Thyroid gland (tissue), 4 donors: ENCODE data around the gene CEP131. TPM values are rescaled to one million over a fixed set of nuclear protein-coding genes. Genes with fewer than 3 reads are reported as not detected.

Source experiments
- DNase-seq, 2 donors: peaks; one replicate each; pipeline ENCODE4 v3.0.0-alpha.2; 2019
- H3K27ac ChIP-seq, 3 donors: fragments of 200-600 bp; sonication (generic); 1 replicate in 2 of 3; 2 replicates in 1 of 3; pipeline ENCODE4 v1.5.1; 2016 to 2019; ENCODE audit warnings: mild to moderate bottlenecking in 1 of 3, moderate library complexity in 1 of 3
- H3K27me3 ChIP-seq: fragments of 200-600 bp; sonication (generic); one replicate; pipeline ENCODE4 v1.5.1; 2019
- H3K36me3 ChIP-seq, 2 donors: fragments of 200-600 bp; sonication (generic); one replicate each; pipeline ENCODE4 v1.5.1; 2016 to 2019
- H3K4me1 ChIP-seq, 2 donors: fragments of 200-600 bp; sonication (generic); one replicate each; pipeline ENCODE4 v1.5.1; 2017 to 2019
- H3K4me3 ChIP-seq, 3 donors: fragments of 200-600 bp; sonication (generic); replicated peaks in 1 of 3; 1 replicate in 2 of 3; 2 replicates in 1 of 3; pipeline ENCODE4 v1.5.1; 2016; ENCODE audit warnings: mild to moderate bottlenecking in 1 of 3
- H3K9me3 ChIP-seq: fragments of 200-600 bp; sonication (generic); one replicate; pipeline ENCODE4 v1.5.1; 2017
- CTCF ChIP-seq, 6 experiments: fragments of 200-600 bp in 3 of 6; fragments of 450-650 bp in 3 of 6; sonication (generic) in 3 of 6; IDR thresholded peaks; one replicate each; pipeline ENCODE4 v1.5.1; 2016 to 2019; ENCODE audit warnings: antibody characterized with exemption in 6 of 6, mild to moderate bottlenecking in 2 of 6, inconsistent platforms in 1 of 6, moderate library complexity in 1 of 6
- POLR2A ChIP-seq, 2 donors: fragments of 450-650 bp; IDR thresholded peaks; one replicate each; pipeline ENCODE4 v1.6.1; 2017; ENCODE audit warnings: antibody characterized with exemption in 2 of 2, mild to moderate bottlenecking in 2 of 2, moderate library complexity in 1 of 2
- WGBS, 2 donors: methylation state at CpG; one replicate each; pipeline ENCODE4 v1.1.5; 2017; 5-methylcytosine and 5-hydroxymethylcytosine counted together
- intact Hi-C: fragments of 100-400 bp; cut with DNase I; formaldehyde crosslinking; loops from one replicate; pipeline ENCODE4 v1.15.1; 2023
- total RNA-seq, 4 donors: library from RNA; depleted of rRNA; stranded (reverse); fragments of >200 nt; gene quantifications; one replicate each; pipeline ENCODE4 v1.2.3, GENCODE V29; 2016

CEP131 gene
- total RNA-seq, 4 donors from 2014 or later: 6.9 to 12.0 (median 8.6) TPM

- H3K36me3 ChIP-seq: no peaks in the 10 kb centered on the region
- no peaks in the 10 kb centered on the region for H3K9me3 ChIP-seq
- no peaks in the 10 kb centered on the region for H3K27me3 ChIP-seq
- intact Hi-C loops: no loop called here
- no peak overlapping the region for H3K4me3 ChIP-seq
- 93 to 95% methylated on average over 6 of the region's 7 CpGs for WGBS, 2 donors
- H3K27ac ChIP-seq: no peak overlapping the region
- no peaks in the 10 kb centered on the region for H3K4me1 ChIP-seq
- DNase-seq: no peak
- TF ChIP-seq CTCF (IDR thresholded peaks at IDR 0.05) (no peak), POLR2A (IDR thresholded peaks at IDR 0.05) (no peak)
Measured at GRCh38 chr17:81189016-81189415, 33.7 kb downstream of the CEP131 start.

- TF ChIP-seq CTCF (IDR thresholded peaks at IDR 0.05) (no peak), POLR2A (IDR thresholded peaks at IDR 0.05) (no peak)
- no peaks in the 10 kb centered on the region for H3K27me3 ChIP-seq
- no peak overlapping the region for H3K4me3 ChIP-seq
- no peaks in the 10 kb centered on the region for H3K9me3 ChIP-seq
- H3K27ac ChIP-seq: no peak overlapping the region
- no peak for DNase-seq
- no peaks in the 10 kb centered on the region for H3K36me3 ChIP-seq
- 92 to 95% methylated on average over 11 to 12 of the region's 12 CpGs for WGBS, 2 donors
- intact Hi-C loops: no loop called here
- no peaks in the 10 kb centered on the region for H3K4me1 ChIP-seq
Measured at GRCh38 chr17:81188491-81188840, 34.3 kb downstream of the CEP131 start.

GRCh38 chr17:81187586-81188490 lies 34.9 kb downstream of the CEP131 start:
- intact Hi-C loops: no loop called here
- no peak overlapping the region for H3K27ac ChIP-seq
- no peak for DNase-seq
- H3K36me3 ChIP-seq: no peaks in the 10 kb centered on the region
- H3K4me3 ChIP-seq: no peak overlapping the region
- H3K4me1 ChIP-seq: no peaks in the 10 kb centered on the region
- WGBS, 2 donors: 92 to 94% methylated on average over 9 to 18 of the region's 26 CpGs
- TF ChIP-seq CTCF (IDR thresholded peaks at IDR 0.05) (no peak), POLR2A (IDR thresholded peaks at IDR 0.05) (no peak)
- H3K27me3 ChIP-seq: no peaks in the 10 kb centered on the region
- H3K9me3 ChIP-seq: no peaks in the 10 kb centered on the region

- no peak for TF ChIP-seq CTCF (IDR thresholded peaks at IDR 0.05)
- no peak for TF ChIP-seq POLR2A (IDR thresholded peaks at IDR 0.05)
- H3K9me3 ChIP-seq: no peaks in the 10 kb centered on the region
- intact Hi-C loops: no loop called here
- no peaks in the 10 kb centered on the region for H3K4me1 ChIP-seq
- H3K27me3 ChIP-seq: no peaks in the 10 kb centered on the region
- 94% methylated on average over 10 of the region's 11 CpGs for WGBS, 2 donors
- no peak overlapping the region for H3K27ac ChIP-seq
- DNase-seq: no peak
- no peaks in the 10 kb centered on the region for H3K36me3 ChIP-seq
- no peak overlapping the region for H3K4me3 ChIP-seq
Measured at GRCh38 chr17:81187120-81187519, 35.6 kb downstream of the CEP131 start.

- Histone ChIP-seq H3K4me3 (no peak overlapping the region), H3K36me3 (no peaks in the 10 kb centered on the region), H3K27ac (no peak overlapping the region), H3K9me3 (no peaks in the 10 kb centered on the region), H3K27me3 (no peaks in the 10 kb centered on the region), H3K4me1 (no peaks in the 10 kb centered on the region)
- TF ChIP-seq CTCF (IDR thresholded peaks at IDR 0.05) (no peak), POLR2A (IDR thresholded peaks at IDR 0.05) (no peak)
- WGBS, 2 donors: 76 to 85% methylated on average over 7 of the region's 7 CpGs
- no peak for DNase-seq
- intact Hi-C loops: no loop called here
Measured at GRCh38 chr17:81186203-81186602, 36.6 kb downstream of the CEP131 start.
